22Rv1 (cell line): ENCODE data around the gene B4GALT5.

Source experiments
- ZFX ChIP-seq: fragments of 450-650 bp; IDR thresholded peaks from 2 replicates; pipeline ENCODE4 v1.6.1; 2017; ENCODE audit warnings: antibody characterized with exemption, borderline replicate concordance
- TF ChIP-seq, protein P1 (sequence below): fragments of 450-650 bp; IDR thresholded peaks from 2 replicates; pipeline ENCODE4 v1.5.1; 2017; ENCODE audit warnings: mild to moderate bottlenecking

GRCh38 chr20:49583343-49583668 is 130.4 kb downstream of the B4GALT5 start:
- TF ChIP-seq, protein P1, sequence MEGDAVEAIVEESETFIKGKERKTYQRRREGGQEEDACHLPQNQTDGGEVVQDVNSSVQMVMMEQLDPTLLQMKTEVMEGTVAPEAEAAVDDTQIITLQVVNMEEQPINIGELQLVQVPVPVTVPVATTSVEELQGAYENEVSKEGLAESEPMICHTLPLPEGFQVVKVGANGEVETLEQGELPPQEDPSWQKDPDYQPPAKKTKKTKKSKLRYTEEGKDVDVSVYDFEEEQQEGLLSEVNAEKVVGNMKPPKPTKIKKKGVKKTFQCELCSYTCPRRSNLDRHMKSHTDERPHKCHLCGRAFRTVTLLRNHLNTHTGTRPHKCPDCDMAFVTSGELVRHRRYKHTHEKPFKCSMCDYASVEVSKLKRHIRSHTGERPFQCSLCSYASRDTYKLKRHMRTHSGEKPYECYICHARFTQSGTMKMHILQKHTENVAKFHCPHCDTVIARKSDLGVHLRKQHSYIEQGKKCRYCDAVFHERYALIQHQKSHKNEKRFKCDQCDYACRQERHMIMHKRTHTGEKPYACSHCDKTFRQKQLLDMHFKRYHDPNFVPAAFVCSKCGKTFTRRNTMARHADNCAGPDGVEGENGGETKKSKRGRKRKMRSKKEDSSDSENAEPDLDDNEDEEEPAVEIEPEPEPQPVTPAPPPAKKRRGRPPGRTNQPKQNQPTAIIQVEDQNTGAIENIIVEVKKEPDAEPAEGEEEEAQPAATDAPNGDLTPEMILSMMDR = no peak
- TF ChIP-seq ZFX = no peak
